HepG2 (cell line): ENCODE data around the gene EZH1. TPM values are rescaled to one million over a fixed set of nuclear protein-coding genes. Genes with fewer than 3 reads are reported as not detected.

Experiments used
- HNRNPL ChIP-seq: fragments of 200-400 bp; formaldehyde crosslinking; IDR thresholded peaks from 2 replicates; pipeline ENCODE4 v1.6.1; 2017; ENCODE audit warnings: mild to moderate bottlenecking, low read depth, low read length
- KAT2B ChIP-seq: fragments of 150-350 bp; IDR thresholded peaks from 2 replicates; pipeline ENCODE4 v1.6.1; 2014; ENCODE audit warnings: low read depth, low read length, borderline replicate concordance
- KDM3A ChIP-seq: IDR thresholded peaks from 2 replicates; pipeline ENCODE4 v1.6.1; 2018; ENCODE audit warnings: low read depth, missing compliant biosample characterization
- KLF12 ChIP-seq: sonication (generic); formaldehyde crosslinking; IDR thresholded peaks from 2 replicates; pipeline ENCODE4 v1.4.0; 2020; ENCODE audit warnings: missing genetic modification reagents, borderline replicate concordance
- KLF6 ChIP-seq: IDR thresholded peaks from 2 replicates; pipeline ENCODE4 v1.8.0; 2016; ENCODE audit warnings: missing biosample characterization, missing genetic modification reagents
- STAT6 ChIP-seq: sonication (generic); formaldehyde crosslinking; IDR thresholded peaks from 2 replicates; pipeline ENCODE4 v1.4.0; 2020; ENCODE audit warnings: missing genetic modification reagents, mild to moderate bottlenecking, borderline replicate concordance
- ZFP36 ChIP-seq: fragments of 150-350 bp; IDR thresholded peaks from 2 replicates; pipeline ENCODE4 v1.6.1; 2018; ENCODE audit warnings: borderline replicate concordance, low read length, low read depth; ENCODE audit not compliant: partially characterized antibody
- ZMAT3 ChIP-seq: sonication (generic); formaldehyde crosslinking; conservative IDR thresholded peaks from 2 replicates; pipeline ENCODE4 v1.7.0; 2021; ENCODE audit warnings: missing genetic modification reagents
- ZNF564 ChIP-seq: sonication (generic); formaldehyde crosslinking; IDR thresholded peaks from 2 replicates; pipeline ENCODE4 v1.8.1; 2023; ENCODE audit warnings: mild to moderate bottlenecking, missing genetic modification reagents
- ZNF619 ChIP-seq: sonication (generic); formaldehyde crosslinking; IDR thresholded peaks from 2 replicates; pipeline ENCODE4 v1.4.0; 2020; ENCODE audit warnings: mild to moderate bottlenecking, missing genetic modification reagents
- ZNF629 ChIP-seq: sonication (generic); formaldehyde crosslinking; conservative IDR thresholded peaks from 2 replicates; pipeline ENCODE4 v1.5.0; 2020; ENCODE audit warnings: missing genetic modification reagents
- polyA plus RNA-seq, 8 experiments: library from polyadenylated mRNA; depleted of rRNA in 3 of 8; stranded (reverse) in 7 of 8; unstranded in 1 of 8; fragments of >200 nt; fragmentation: Illumina TruSeq in 4 of 8; extraction: Trizol in 4 of 8; gene quantifications; 2 replicates each; pipeline versions ENCODE4 v1.2.1 to v1.2.3, GENCODE V29; 2011 to 2016; ENCODE audit warnings: low read depth in 4 of 8, missing spikeins in 1 of 8, mixed read lengths in 1 of 8; ENCODE audit not compliant: insufficient read depth in 1 of 8
- total RNA-seq, 5 experiments: library from RNA; depleted of rRNA; stranded (reverse); fragments of >200 nt; fragmentation: Illumina TruSeq; extraction: Trizol; gene quantifications; 2 replicates each; pipeline ENCODE4 v1.2.3, GENCODE V29; 2016; ENCODE audit warnings: low read depth in 1 of 5
- TF ChIP-seq, protein P1 (sequence below), 2 experiments: fragments of 450-650 bp in 1 of 2; sonication (generic) in 1 of 2; formaldehyde crosslinking; IDR thresholded peaks; 2 replicates each; pipeline versions ENCODE4 v1.5.0 to v1.8.0; 2020 to 2022; ENCODE audit warnings: mild to moderate bottlenecking in 1 of 2, missing genetic modification reagents in 1 of 2
- TF ChIP-seq, protein P2 (sequence below): sonication (generic); formaldehyde crosslinking; IDR thresholded peaks from 2 replicates; pipeline ENCODE4 v1.8.0; 2022; ENCODE audit warnings: mild to moderate bottlenecking, missing genetic modification reagents
- TF ChIP-seq, protein P3 (sequence below): sonication (generic); formaldehyde crosslinking; IDR thresholded peaks from 2 replicates; pipeline ENCODE4 v1.4.0; 2020; ENCODE audit warnings: missing genetic modification reagents, borderline replicate concordance
- TF ChIP-seq, protein P4 (sequence below): sonication (generic); formaldehyde crosslinking; IDR thresholded peaks from 2 replicates; pipeline ENCODE4 v1.4.0; 2020; ENCODE audit warnings: missing genetic modification reagents

Gene EZH1
- total and polyA plus RNA-seq, 2 of the 13 experiments (the other 11 are each of a cell fraction or from before 2014, with no cell fraction given), result 11.6 to 24.0 TPM

- TF ChIP-seq ZMAT3 (0 out of 2 replicates have a peak, but pooled peaks have one; percentile 23), KLF6 (CRISPR knock-in tag) (peak; percentile 59), ZFP36 (peak; percentile 62), STAT6 (CRISPR knock-in tag) (0 out of 2 replicates have a peak, but pooled peaks have one; percentile 42), KAT2B (no peak), ZNF619 (CRISPR knock-in tag) (0 out of 2 replicates have a peak, but pooled peaks have one; percentile 17), ZNF564 (0 out of 2 replicates have a peak, but pooled peaks have one; percentile 39), HNRNPL (0 out of 2 replicates have a peak, but pooled peaks have one; percentile 15), ZNF629 (CRISPR knock-in tag) (no peak), KDM3A (CRISPR knock-in tag) (peak; percentile 78), KLF12 (0 out of 2 replicates have a peak, but pooled peaks have one; percentile 61)
- TF ChIP-seq, protein P1, sequence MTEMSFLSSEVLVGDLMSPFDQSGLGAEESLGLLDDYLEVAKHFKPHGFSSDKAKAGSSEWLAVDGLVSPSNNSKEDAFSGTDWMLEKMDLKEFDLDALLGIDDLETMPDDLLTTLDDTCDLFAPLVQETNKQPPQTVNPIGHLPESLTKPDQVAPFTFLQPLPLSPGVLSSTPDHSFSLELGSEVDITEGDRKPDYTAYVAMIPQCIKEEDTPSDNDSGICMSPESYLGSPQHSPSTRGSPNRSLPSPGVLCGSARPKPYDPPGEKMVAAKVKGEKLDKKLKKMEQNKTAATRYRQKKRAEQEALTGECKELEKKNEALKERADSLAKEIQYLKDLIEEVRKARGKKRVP (CRISPR knock-in tag; IDR thresholded peaks at IDR 0.05), result peak in 1 of 2 experiments; percentile 70; a peak in 2 of 4 replicates
- TF ChIP-seq, protein P2, sequence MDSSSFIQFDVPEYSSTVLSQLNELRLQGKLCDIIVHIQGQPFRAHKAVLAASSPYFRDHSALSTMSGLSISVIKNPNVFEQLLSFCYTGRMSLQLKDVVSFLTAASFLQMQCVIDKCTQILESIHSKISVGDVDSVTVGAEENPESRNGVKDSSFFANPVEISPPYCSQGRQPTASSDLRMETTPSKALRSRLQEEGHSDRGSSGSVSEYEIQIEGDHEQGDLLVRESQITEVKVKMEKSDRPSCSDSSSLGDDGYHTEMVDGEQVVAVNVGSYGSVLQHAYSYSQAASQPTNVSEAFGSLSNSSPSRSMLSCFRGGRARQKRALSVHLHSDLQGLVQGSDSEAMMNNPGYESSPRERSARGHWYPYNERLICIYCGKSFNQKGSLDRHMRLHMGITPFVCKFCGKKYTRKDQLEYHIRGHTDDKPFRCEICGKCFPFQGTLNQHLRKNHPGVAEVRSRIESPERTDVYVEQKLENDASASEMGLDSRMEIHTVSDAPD (CRISPR knock-in tag), result 0 out of 2 replicates have a peak, but pooled peaks have one; percentile 1
- TF ChIP-seq, protein P3, sequence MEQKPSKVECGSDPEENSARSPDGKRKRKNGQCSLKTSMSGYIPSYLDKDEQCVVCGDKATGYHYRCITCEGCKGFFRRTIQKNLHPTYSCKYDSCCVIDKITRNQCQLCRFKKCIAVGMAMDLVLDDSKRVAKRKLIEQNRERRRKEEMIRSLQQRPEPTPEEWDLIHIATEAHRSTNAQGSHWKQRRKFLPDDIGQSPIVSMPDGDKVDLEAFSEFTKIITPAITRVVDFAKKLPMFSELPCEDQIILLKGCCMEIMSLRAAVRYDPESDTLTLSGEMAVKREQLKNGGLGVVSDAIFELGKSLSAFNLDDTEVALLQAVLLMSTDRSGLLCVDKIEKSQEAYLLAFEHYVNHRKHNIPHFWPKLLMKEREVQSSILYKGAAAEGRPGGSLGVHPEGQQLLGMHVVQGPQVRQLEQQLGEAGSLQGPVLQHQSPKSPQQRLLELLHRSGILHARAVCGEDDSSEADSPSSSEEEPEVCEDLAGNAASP (CRISPR knock-in tag), result peak; percentile 72
- TF ChIP-seq, protein P4, sequence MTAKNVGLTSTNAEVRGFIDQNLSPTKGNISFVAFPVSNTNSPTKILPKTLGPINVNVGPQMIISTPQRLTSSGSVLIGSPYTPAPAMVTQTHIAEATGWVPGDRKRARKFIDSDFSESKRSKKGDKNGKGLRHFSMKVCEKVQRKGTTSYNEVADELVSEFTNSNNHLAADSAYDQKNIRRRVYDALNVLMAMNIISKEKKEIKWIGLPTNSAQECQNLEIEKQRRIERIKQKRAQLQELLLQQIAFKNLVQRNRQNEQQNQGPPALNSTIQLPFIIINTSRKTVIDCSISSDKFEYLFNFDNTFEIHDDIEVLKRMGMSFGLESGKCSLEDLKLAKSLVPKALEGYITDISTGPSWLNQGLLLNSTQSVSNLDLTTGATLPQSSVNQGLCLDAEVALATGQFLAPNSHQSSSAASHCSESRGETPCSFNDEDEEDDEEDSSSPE, result peak; percentile 42; the same call in 1 of the 2 replicates
Observed at GRCh38 chr17:42681976-42682721, 62.7 kb downstream of the EZH1 start, which contains the start of gene CNTNAP1 (continued).
